Epidermal melanocyte (primary cell): ENCODE data around the gene ZNF223.

Experiments
- DNase-seq: peaks from one replicate; pipeline ENCODE4 v3.0.0; 2011; ENCODE audit warnings: low spot score; ENCODE audit not compliant: insufficient read length

The ZNF223 gene

GRCh38 chr19:44071824-44072542 is 20.1 kb downstream of the ZNF223 start, which contains the start of gene ZNF284:
Gene ZNF284, plus strand, starts transcription at chr19:44072159. Its CDS starts 4,231 bp downstream, at chr19:44076390.
- DNase-seq, result peak; percentile 97

- DNase-seq, result no peak
Observed at GRCh38 chr19:44072543-44073401, 20.9 kb downstream of the ZNF223 start.

GRCh38 chr19:44076325-44076724 is 24.5 kb downstream of the ZNF223 start:
- DNase-seq, result no peak

DNA sequence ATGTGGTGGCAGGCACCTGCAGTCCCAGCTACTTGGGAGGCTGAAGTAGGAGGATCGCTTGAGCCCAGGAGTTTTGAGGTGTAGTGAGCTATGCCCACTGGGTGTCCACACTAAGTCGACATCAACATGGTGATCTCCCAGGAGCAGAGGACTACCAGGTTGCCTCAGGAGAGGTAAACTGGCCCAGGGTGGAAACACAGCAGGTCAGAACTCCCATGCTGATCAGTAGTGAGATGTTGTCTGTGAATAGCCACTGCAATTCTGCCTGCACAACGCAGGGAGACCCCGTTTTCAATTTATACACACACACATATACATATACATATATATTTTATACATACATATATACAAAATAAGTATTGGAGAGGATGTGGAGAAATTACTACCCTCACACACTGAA is 40.3 kb downstream of the ZNF223 start:
- DNase-seq, result no peak

GRCh38 chr19:44093931-44094765 is 42.3 kb downstream of the ZNF223 start, which contains the start of gene ZNF224:
Gene ZNF224, plus strand, starts transcription at chr19:44094361. Its CDS starts 3,513 bp downstream, at chr19:44097874.
- DNase-seq, result peak; percentile 90

DNA sequence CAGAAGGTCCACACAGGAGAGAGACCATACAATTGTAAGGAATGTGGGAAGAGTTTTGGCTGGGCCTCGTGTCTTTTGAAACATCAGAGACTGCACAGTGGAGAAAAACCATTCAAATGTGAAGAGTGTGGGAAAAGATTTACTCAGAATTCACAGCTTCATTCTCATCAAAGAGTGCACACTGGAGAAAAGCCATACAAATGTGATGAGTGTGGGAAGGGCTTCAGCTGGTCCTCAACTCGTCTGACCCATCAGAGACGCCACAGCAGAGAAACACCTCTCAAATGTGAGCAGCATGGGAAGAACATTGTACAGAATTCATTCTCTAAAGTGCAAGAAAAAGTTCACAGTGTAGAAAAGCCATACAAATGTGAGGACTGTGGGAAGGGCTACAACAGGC is 55.9 kb downstream of the ZNF223 start:
- no peak for DNase-seq

DNA sequence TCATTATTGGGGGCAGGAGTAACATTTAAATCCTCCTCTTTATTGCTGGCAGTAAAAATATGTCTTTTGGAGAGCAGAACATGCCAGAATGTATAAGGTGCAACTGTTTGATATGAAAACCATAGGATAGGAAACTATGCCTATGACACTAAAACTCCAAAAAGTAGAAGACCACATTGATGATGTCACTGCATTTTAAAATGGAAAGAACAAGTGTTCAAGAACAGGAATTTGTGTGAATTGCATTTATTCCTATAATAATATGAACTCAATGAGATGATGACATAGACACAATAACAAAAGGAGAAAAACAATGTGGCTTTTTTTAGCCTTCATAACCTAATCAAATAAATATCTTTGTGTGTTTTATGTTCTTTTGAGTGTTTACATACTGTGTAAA is 57.6 kb downstream of the ZNF223 start:
- DNase-seq, result no peak

- DNase-seq, result peak; percentile 29
Observed at GRCh38 chr19:44111910-44112463, 60.2 kb downstream of the ZNF223 start.

DNA sequence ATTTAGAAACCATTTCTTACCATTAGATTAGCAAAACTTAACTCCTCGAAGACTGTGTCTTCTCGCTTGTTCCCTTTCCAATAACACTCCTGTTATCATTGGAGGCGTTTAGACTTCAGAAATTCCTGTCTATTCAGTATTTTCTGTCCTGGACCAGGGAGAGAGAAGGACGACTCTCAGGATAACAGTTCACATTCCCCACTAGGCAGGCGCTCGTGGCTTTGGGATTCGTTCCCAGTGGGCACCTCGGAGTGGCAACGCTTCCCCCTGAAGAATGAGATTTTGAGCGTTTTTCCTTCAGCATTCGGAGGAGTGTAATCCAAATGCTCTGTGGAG is 60.9 kb downstream of the ZNF223 start:
- no peak for DNase-seq

DNA sequence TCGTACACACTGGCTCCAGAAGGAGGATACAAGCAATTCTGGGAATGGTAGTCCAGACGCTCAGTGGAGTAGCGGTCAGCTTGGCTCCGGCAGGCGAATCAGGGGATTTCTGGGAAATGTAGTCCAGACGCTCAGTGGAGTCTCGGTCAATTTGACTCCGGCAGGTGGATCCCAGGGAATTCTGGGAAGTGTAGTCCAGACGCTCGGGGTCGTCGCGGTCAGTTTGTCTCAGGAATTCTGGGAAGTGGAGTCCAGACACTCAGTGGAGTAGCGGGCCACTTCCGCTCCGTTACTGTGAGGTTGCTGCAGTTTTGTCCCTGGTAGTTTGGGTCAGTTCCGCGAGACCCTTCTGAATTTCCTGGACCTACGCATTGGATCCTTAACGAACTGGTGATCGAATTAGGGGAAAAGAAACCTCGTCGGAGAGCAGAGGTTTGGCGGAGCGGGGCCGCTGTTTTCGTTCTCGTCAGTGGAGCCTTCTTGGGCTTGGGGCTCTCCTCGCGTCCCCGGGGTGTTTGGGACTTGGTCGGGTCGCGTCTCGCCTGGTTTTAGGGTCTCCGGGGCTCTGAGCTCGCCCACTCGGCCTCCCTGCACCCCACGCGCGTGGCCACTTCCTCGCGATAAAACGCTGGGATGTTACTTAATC is 61.4 kb downstream of the ZNF223 start, which contains the start of gene ZNF225:
ZNF225 (plus strand) TSS at position 262 of the 646 bp plus-strand sequence. CDS start 2,429 bp downstream, outside the sequence.
- DNase-seq, result peak; percentile 96

DNA sequence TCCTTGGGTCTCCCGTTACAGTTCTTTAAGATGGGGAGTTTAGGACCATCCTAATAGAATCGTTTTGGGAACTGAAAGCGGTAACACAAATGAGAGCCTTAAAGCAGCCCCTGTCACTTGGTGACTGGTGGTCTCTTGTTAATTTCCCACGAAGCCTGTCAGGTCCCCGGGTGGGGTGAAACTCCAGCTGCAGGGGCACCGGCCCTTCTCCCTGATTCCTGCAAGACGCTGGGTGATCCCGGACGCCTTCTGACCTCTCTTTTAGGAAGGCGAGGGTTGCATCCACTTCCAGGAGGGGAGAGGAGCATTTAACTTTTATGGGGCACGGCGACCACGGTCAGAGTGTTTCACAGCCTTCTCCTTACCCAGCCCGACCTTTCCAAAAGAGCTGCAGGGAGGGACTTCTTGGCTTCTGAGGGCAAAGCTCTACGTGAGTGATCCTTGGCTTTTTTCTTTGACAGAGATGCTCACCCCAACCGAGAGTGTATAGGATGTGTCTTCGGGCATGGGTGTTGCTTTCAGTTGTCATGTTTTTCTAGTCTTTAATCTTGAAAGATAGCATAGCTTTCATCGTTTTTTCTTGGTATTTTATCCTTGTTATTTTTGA is 62.1 kb downstream of the ZNF223 start:
- no peak for DNase-seq
